IPS-20b (cell line): ENCODE measurements around the gene FARP1.
"Not testable (repeated sequence)": the region's sequence is repeated elsewhere in the genome, so short reads cannot be mapped to it uniquely, and the experiment has no call there.

Source experiments
- H3K27ac ChIP-seq: one replicate; pipeline ENCODE4 v1.5.1; 2013; ENCODE audit warnings: low read length
- H3K27me3 ChIP-seq: 2 replicates; pipeline ENCODE4 v1.6.1; 2013; ENCODE audit warnings: mild to moderate bottlenecking, low read length, inconsistent platforms; ENCODE audit not compliant: insufficient read depth
- H3K36me3 ChIP-seq: 2 replicates; pipeline ENCODE4 v1.6.1; 2013; ENCODE audit warnings: low read depth, mild to moderate bottlenecking, inconsistent platforms, low read length, moderate library complexity; ENCODE audit not compliant: insufficient read depth
- H3K4me1 ChIP-seq: 2 replicates; pipeline ENCODE4 v1.6.1; 2013; ENCODE audit warnings: mild to moderate bottlenecking, control low read depth, inconsistent platforms, low read length, moderate library complexity; ENCODE audit not compliant: insufficient read depth
- H3K4me3 ChIP-seq: 2 replicates; pipeline ENCODE4 v1.5.1; 2013; ENCODE audit warnings: mild to moderate bottlenecking, low read length, inconsistent platforms
- H3K9ac ChIP-seq: 2 replicates; pipeline ENCODE4 v1.6.1; 2013; ENCODE audit warnings: low read depth, mild to moderate bottlenecking, inconsistent platforms, low read length, moderate library complexity
- H3K9me3 ChIP-seq: 2 replicates; pipeline ENCODE4 v1.6.1; 2013; ENCODE audit warnings: mild to moderate bottlenecking, low read depth, low read length, inconsistent platforms; ENCODE audit not compliant: insufficient read depth

Gene FARP1

DNA sequence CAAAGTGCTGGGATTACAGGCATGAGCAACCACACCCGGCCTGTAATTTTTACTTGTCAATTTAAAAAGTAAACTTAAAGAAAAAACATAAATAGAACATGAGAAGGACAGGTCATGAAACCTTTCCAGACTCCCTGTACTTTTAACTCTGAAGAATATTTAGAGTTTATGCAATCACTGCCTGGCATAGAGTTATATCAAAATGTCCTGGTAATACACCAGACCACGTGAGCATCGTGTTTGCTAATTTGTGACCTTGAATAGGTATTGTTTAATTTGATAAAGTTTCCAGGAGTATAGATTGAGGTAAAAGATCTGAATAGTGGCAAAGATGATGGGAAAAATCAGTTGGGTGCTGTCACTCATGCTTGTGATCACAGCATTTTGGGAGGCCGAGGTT lies 115.3 kb downstream of the FARP1 start:
- Histone ChIP-seq H3K27me3 (no peaks in the 10 kb centered on the region), H3K4me3 (no peak overlapping the region), H3K9ac (no peak overlapping the region), H3K9me3 (no peaks in the 10 kb centered on the region), H3K36me3 (no peaks in the 10 kb centered on the region), H3K4me1 (peaks cover 7% of the 10 kb centered on the region; the same call in 1 of the 2 replicates), H3K27ac (no peak overlapping the region)

DNA sequence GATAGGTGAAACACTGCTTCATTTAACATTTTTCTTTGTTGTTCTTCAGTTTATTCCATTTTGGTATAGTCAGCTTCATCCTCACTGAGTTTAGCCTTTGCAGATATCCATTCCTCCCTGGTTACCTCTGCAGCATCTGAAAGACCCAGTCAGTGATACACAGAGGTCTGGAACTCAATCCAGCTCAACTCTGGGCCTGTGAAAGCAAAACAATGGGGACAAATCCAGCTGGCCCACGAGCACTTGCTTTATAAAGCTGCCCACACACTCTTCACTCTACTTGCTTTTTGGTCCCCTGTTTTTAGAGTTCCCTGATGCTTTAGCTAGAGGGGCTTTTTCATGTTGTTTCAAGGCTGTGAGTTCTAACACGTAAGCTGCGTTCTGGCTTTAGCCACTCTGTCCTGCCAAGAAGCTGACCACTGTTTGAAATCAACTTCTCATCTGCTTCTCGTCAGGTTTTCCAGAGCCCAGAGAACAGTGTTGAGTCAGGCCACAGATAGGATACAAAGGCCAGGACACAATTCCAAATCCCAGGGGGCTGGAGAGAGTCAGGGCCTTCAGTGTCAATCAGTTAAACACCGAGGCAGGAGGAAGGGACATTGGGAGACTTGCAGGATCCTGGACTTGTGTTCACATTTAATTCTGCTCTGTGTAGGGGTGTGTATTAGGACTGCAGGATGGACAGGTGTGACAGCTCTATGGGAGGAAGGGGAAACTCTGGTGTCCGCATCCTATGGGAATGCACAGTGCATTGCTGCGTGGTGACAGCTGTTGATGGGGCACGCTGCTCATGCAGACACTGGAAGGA lies 117.7 kb downstream of the FARP1 start:
- Histone ChIP-seq H3K27ac (no peak overlapping the region), H3K9ac (no peak overlapping the region), H3K36me3 (no peaks in the 10 kb centered on the region), H3K27me3 (no peaks in the 10 kb centered on the region), H3K4me3 (no peak overlapping the region), H3K9me3 (no peaks in the 10 kb centered on the region), H3K4me1 (peaks cover 7% of the 10 kb centered on the region; the same call in 1 of the 2 replicates)

DNA sequence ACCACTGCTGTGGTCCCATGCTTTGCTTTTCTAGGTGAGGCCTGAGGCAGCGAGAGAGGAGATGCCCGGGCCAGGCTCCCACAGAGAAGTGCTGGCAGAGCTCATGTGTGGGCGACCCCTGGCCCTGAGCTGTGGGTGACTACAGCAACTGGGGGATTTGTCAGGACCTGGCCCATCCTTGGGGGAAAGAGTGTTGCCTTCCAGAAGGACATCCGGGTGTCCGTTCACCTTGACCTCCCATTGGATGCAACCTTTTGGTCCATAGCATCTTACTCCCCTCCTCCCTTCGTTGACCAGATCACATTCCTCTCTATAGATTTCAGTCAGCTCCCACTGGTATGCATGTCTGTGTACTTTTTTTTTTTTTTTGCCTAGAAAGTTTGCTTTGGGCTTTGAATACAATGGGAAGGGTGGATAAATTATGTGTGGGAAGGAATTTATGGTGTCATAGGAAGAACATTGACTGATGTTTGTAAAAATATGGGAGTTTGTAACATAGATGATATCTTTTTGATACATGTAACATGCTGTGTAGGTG lies 118.3 kb downstream of the FARP1 start:
- H3K27me3 ChIP-seq: no peaks in the 10 kb centered on the region
- H3K36me3 ChIP-seq: no peaks in the 10 kb centered on the region
- H3K9ac ChIP-seq: no peak overlapping the region
- no peak overlapping the region for H3K4me3 ChIP-seq
- H3K9me3 ChIP-seq: no peaks in the 10 kb centered on the region
- peaks cover 3% of the 10 kb centered on the region; the same call in 1 of the 2 replicates for H3K4me1 ChIP-seq
- H3K27ac ChIP-seq: no peak overlapping the region

DNA sequence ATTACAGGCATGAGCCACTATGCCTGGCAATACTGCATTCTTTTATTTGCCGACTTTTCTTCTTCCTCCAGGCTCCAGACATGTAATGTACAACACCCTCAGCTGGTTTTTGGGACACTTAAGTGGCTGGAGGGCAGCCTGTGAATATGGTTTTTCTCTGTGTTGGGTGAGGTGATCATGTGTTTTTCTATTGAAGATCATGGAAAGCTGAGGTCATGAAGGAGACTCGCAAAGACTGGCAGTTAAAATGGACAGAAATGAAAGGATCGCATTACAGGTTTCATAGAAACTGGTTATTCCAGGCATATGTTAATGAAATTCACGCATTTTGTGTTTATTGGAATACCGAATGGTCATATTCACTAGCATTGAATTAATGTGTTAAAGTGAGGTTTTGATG lies 119.4 kb downstream of the FARP1 start:
- no peak overlapping the region for H3K9ac ChIP-seq
- H3K27me3 ChIP-seq: no peaks in the 10 kb centered on the region
- H3K9me3 ChIP-seq: no peaks in the 10 kb centered on the region
- H3K27ac ChIP-seq: no peak overlapping the region
- H3K4me1 ChIP-seq: peaks cover 3% of the 10 kb centered on the region; the same call in 1 of the 2 replicates
- H3K4me3 ChIP-seq: no peak overlapping the region
- H3K36me3 ChIP-seq: no peaks in the 10 kb centered on the region

DNA sequence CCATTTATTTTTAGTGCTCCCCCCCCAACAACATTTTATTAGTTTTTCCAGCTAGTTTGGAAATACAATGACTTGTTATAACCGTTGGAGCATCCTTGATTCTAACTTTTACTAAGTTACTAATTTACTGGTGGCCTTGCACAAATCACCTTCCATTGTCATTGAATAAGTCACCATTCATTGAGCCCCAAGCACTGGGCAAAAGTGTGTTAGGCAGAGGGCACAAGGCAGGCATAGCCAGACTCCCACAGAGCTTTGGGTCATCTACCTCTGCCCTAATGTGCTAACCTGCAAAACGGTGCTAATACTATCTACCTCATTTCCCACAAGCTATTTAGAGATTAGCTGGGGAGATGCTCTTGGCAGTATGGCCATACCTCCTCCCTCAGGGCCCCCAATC lies 120.9 kb downstream of the FARP1 start:
- Histone ChIP-seq H3K9me3 (no peaks in the 10 kb centered on the region), H3K4me1 (peaks cover 3% of the 10 kb centered on the region; the same call in 1 of the 2 replicates), H3K27me3 (no peaks in the 10 kb centered on the region), H3K4me3 (no peak overlapping the region), H3K36me3 (no peaks in the 10 kb centered on the region), H3K27ac (no peak overlapping the region), H3K9ac (no peak overlapping the region)

DNA sequence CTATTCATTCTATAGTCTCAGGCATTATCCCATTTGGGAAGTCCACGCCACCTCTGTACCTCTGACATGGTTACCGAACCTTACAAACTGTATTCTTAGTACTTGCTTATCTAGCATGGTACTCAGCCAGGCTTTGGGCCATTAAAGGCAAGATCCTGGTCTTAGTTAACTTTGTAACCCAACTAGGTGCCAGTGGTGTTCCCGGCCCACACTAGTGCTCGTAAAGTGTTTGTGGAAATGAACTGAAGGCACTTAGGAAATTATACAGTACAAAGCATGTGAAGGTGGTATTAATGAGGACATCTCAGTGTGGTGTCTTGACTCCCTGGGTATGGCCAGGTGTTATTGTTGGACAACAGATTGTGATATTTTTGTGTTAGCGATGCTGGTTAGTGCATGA lies 122.0 kb downstream of the FARP1 start:
- Histone ChIP-seq H3K27me3 (no peaks in the 10 kb centered on the region), H3K36me3 (no peaks in the 10 kb centered on the region), H3K9me3 (no peaks in the 10 kb centered on the region), H3K4me3 (no peak overlapping the region), H3K27ac (no peak overlapping the region), H3K4me1 (peaks cover 3% of the 10 kb centered on the region; the same call in 1 of the 2 replicates), H3K9ac (no peak overlapping the region)

DNA sequence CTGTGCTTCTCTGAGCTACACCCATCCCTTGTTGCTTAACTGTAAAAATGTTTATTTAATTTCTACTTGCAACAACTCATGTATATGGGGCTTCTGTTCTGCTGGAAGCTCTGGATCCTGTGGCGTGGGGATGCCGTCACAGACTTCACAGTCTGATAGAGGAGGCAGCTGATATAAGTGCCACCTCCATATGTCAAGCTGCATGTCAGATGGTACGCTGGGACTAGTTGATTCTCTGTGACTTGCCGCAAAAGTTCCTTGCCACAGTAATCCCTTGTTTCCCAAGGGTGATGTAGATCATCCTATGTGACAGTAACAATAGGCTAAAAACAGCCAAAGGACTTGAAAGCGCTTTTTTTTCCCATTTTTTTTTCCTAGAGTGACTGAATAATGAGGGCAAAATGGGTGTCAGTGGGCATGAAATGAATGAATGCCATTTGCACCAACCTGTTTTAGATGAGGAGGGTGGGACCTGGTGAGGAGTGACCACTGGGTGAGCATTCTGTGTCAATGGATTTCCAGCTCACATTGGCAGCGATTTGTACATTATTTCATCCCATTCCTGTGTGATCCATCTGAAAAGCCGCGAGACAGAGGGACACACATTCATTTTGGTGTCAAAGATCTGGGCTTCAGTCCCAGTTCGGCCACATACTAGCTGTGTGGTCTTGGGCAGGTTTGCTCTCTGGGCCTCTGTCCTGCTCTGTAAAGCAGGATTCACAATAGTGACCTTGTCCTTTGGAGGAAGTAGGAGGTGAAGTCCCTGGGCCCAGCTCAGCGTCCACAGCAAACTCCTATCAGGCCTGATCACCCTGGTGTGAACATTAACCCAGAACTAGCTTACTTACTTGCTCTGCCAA lies 123.0 kb downstream of the FARP1 start:
- Histone ChIP-seq H3K27me3 (no peaks in the 10 kb centered on the region), H3K36me3 (no peaks in the 10 kb centered on the region), H3K9ac (no peak overlapping the region), H3K9me3 (no peaks in the 10 kb centered on the region), H3K27ac (no peak overlapping the region), H3K4me3 (no peak overlapping the region), H3K4me1 (no peaks in the 10 kb centered on the region; the same call in 1 of the 2 replicates)

DNA sequence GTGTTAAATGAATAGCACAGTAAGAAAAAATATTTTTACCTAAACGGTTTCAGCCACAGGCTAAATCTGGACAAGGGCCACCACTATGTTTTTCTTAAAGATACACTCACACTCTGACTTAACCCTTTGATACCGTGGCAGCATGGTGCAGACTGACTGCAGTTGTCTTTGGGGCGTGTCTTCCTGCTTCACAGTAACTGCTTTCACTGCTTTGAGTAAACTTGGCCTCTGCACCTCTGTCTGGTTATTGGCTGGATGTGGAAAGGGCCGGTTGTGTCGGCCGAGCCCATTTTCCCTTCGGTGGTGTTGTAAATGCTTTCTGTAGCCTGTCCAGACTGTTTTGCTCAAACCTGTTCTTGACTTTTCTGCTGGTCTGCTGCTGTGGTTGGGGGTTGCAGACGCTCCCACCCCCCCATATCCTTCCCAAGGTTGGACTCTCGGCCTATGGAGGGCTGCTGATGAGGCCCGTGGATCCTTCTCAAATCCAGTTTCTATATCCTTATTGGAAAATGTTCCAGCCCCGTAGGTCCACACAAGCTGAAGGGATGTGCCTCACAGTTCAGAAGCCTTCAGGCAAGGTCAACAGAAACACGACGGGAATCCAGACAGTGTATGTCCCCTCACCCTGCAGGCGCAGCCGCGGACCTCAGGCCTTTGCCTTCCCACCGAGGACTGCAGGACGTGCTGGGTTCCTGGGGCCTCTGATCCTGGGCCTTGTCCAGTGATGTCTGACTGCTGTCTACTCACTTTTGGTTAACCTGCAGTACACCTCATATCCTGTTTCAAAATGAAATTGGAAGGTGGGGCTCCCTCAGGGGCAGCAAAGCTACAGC lies 124.4 kb downstream of the FARP1 start:
- Histone ChIP-seq H3K9me3 (no peaks in the 10 kb centered on the region), H3K9ac (no peak overlapping the region), H3K27ac (no peak overlapping the region), H3K4me1 (peaks cover 2% of the 10 kb centered on the region), H3K4me3 (no peak overlapping the region), H3K36me3 (no peaks in the 10 kb centered on the region), H3K27me3 (no peaks in the 10 kb centered on the region)

DNA sequence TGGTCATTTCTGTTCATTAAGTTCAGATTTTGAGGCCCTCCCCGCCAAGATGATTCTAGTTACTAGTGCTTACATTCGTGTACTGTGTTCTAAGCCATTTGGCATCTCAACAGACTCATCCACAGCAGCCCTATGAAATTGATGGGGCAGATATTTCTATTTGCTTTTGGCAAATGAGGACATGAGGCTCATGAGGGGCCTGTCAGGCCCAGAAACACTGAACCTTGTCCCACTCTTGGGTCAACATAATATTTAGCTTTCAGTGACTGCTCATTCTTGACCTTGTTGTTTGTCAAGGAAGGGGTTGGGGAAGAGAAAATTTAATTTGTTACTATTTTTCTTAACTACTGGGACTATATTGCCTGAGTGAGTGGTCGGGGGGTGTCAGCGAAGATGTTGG lies 126.5 kb downstream of the FARP1 start:
- H3K36me3 ChIP-seq: no peaks in the 10 kb centered on the region
- peaks cover 22% of the 10 kb centered on the region for H3K4me1 ChIP-seq
- H3K9ac ChIP-seq: no peak overlapping the region

DNA sequence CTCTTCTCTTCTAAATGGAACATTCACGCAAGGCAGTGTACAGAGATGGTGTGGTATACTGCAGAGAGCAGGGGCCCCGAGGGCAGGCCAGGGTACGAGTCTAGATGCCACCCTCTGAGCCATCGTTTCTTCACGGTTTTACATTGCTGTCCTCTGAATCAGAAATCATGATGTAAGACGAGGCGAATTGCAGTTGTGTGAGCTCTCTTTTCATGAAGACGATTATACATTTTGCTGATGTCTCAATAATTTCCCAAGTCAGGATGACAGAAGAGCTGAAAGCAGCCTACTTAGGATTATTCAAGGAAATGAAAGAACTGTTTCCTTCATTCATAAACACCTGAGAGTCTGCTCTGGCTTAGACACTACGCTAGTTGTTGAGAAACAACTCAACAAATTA lies 127.9 kb downstream of the FARP1 start:
- H3K4me3 ChIP-seq: no peak overlapping the region
- H3K36me3 ChIP-seq: no peaks in the 10 kb centered on the region
- H3K9ac ChIP-seq: no peak overlapping the region
- no peaks in the 10 kb centered on the region for H3K9me3 ChIP-seq
- H3K27me3 ChIP-seq: no peaks in the 10 kb centered on the region
- H3K4me1 ChIP-seq: peaks cover 33% of the 10 kb centered on the region
- no peak overlapping the region for H3K27ac ChIP-seq

More for the DNA sequence above, 126.5 kb downstream of the FARP1 start:
- no peak overlapping the region for H3K27ac ChIP-seq
- H3K27me3 ChIP-seq: no peaks in the 10 kb centered on the region
- H3K4me3 ChIP-seq: no peak overlapping the region
- no peaks in the 10 kb centered on the region for H3K9me3 ChIP-seq

DNA sequence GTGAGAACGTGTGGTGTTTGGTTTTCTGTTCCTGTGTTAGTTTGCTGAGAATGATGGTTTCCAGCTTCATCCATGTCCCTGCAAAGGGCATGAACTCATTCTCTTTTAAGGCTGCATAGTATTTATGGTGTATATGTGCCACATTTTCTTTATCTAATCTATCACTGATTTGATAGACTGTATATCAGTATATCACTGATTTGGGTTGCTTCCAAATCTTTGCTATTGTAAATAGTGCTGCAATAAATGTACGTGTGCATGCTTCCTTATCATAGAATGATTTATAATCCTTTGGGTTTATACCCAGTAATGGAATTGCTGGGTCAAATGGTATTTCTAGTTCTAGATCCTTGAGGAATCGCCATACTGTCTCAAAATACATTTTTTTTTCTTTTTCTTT lies 128.8 kb downstream of the FARP1 start:
- not testable (repeated sequence) for H3K27ac ChIP-seq, H3K4me3 ChIP-seq, H3K36me3 ChIP-seq, H3K27me3 ChIP-seq, H3K9ac ChIP-seq, H3K9me3 ChIP-seq
- H3K4me1 ChIP-seq: peaks cover 39% of the 10 kb centered on the region
